Kidney capillary endothelial cell (primary cell): Measurements from ENCODE around the gene TRABD.
"Not testable (repeated sequence)": the region's sequence is repeated elsewhere in the genome, so short reads cannot be mapped to it uniquely, and the experiment has no call there.

Experiments
- DNase-seq: peaks from one replicate; pipeline ENCODE4 v3.0.0-alpha.2; 2018; ENCODE audit warnings: low spot score

The TRABD gene

DNA sequence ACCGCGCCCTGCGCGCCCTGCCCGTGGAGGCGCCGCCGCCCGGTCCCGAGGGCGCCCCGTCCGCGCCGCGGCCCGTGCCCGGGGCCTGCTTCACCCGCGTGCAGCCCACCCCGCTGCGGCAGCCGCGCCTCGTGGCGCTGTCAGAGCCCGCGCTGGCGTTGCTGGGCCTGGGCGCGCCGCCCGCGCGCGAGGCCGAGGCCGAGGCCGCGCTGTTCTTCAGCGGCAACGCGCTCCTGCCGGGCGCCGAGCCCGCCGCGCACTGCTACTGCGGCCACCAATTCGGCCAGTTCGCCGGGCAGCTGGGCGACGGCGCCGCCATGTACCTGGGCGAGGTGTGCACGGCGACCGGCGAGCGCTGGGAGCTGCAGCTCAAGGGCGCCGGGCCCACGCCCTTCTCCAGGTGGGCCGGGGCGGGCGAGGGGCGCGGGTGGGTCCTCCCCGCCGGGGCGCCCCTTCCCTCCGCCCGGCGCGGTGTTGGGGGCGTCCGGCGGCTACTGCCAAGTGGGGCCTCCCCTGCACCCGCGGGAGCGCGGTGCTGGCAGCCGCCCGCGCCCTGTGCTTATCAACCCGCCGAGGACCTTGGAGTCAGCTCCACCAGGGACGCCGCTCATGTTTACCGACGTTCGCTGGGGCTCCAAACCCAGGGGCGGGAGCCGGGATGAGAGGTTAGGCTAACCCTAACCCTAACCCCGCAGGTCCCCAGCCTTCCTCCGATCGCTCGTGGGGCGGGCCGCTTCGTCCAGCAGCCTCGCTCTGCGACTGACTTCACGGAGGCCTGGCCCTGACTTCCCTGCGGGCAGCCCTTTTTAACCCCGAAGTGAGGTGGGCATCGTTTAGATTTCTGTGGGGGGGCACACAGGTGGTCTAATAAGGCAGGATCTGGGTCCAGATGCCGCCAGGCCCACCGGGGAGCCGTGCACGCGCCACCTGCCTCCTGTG lies 15.7 kb downstream of the TRABD start:
- no peak for DNase-seq

GRCh38 chr22:50202130-50202666 lies 16.5 kb downstream of the TRABD start:
- DNase-seq = no peak

DNA sequence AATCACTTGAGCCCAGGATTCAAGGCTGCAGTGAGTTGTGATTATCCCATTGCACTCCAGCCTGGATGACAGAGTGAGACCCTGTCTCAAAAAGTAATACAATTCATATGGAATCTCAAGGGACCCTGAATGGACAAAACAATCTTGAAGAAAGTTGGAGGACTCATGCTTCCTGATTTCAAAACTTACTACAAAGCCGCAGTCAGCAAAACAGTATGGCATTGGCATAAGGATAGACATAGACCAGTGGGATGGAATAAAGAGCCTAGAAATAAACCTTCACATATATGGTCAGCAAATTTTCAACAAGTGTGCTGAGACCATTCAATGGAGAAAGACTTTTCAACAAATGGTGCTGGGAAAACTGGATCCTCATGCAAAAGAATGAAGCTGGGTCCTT lies 17.6 kb downstream of the TRABD start:
- no peak for DNase-seq

GRCh38 chr22:50204571-50204970 lies 18.9 kb downstream of the TRABD start:
- DNase-seq = no peak

DNA sequence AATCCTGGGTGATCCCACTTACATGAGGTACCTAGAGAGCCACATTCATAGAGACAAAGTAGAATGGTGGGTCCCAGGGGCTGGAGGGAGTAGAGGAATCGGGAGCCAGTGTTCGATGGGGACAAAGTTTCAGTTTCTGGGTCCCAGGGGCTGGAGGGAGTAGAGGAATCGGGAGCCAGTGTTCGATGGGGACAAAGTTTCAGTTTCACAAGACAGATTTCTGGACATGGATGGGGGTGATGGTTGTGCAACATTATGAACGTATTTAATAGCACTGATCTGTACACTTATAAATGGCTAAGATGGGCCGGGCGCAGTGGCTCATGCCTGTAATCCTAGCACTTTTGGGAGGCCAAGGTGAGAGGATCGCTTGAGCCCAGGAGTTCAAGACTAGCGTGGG lies 19.3 kb downstream of the TRABD start:
- DNase-seq = not testable (repeated sequence)

GRCh38 chr22:50205781-50206569 lies 20.3 kb downstream of the TRABD start:
- DNase-seq = no peak

DNA sequence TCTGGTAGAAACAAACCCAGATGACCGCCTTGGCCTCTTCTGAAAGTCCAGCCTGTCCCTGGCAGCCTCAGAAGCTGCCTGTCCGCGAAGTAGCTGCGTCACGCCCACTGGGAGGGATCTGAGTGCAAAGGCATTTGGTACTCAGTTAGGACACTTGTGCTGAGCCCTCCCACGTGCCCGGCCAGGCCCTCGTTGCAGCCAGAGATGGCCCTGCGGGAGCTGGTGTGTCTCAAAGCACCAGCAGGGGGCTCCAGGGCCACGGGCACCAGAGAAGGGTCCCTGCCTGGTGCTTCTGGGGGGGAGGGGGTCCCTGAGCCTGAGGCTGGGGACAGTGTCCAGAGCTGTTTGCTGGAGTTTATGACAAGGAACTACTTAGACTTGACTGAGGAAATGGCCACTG lies 20.9 kb downstream of the TRABD start:
- no peak for DNase-seq

- peak; percentile 68 for DNase-seq
Measured at GRCh38 chr22:50207383-50208140, 21.8 kb downstream of the TRABD start.

DNA sequence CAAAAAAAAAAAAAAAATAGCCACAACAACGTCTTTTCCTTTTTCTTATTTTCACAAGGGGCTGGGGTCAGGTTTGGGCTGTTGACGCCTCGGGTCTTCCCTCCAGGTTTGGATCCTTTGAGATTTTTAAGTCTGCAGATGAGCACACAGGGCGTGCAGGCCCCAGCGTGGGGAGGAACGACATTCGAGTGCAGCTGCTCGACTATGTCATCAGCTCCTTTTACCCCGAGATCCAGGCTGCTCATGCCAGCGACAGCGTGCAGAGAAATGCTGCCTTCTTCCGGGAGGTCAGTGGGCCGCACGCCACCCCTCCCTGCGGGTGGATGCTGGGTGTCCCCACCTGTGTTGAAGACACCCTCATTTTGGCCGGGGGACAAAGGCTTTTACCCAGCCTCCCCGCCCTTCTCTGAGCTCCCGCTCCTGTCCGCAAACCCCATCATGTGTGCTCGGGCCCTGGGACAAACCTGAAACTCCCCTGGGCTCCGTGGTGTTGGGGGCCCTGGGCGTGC lies 22.8 kb downstream of the TRABD start:
- DNase-seq = no peak

DNA sequence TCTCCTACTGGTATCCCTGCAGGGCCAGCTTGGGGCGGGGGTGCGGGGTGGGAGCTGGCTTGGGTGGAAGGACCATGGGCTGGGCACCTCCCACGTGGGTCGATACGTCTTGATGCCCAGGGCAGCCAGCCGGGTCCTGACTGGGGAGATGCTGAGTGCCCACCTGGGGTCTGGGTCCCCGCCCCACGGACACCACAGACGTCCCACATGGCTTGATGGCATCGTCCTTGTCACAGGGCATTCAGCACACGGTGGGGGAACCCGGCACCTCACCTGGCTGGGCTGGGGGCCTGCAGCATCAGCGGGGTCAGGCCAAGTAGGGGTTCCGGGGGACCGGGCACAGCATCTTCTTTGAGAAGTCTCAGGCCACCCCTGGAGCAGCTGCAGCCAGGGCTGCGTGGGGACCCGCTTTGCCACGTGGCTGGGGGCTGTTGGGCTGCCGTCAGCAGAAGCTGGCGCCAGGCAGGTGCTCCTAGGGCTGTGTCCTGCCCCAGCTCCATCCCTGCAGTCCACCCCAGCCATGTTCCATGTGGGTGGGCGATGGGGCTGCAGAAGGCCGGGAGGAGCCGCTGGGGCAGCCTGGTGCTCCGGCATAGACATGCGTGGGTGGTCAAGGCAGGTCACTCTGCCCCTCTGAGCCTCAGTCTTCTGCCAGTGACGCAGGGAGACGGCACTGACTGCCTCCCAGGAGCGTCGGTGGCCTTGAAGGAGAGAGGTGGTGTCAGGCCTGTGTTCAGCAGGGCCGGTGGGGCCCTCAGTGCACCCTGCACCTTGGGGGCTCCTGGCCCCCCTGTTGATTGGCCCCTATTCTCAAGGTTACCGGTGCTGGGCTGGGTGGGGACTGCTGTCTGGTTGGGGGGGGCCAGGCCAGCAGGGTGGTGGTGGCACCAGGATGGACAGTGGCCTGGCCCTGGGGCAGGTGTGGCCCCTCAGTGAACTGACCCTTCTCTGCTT lies 23.5 kb downstream of the TRABD start:
- no peak for DNase-seq

GRCh38 chr22:50209893-50210292 lies 24.2 kb downstream of the TRABD start:
- DNase-seq = peak; percentile 68

- DNase-seq = no peak
Measured at GRCh38 chr22:50210378-50211139, 24.8 kb downstream of the TRABD start.

GRCh38 chr22:50211147-50211546 lies 25.4 kb downstream of the TRABD start:
- no peak for DNase-seq

DNA sequence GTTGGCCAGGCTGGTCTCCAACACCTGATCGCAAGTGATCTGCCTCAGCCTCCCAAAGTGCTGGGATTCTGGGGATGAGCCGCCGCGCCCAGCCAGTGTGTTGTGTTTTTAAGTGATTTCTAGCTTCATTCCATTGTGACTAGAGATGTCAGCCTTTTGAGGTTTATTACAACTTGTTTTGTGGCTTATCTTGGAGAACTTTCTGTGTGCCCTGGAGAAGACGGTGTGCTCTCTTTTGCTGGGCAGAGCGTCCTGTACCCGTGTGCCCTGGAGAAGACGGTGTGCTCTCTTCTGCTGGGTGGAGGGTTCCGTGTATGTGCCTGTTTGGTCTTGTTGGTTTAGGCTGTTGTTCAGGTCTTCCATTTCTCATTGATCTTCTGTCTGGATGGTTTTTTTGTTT lies 27.6 kb downstream of the TRABD start:
- DNase-seq = no peak

GRCh38 chr22:50215297-50216054 lies 29.8 kb downstream of the TRABD start:
- no peak for DNase-seq

- no peak for DNase-seq
Measured at GRCh38 chr22:50216055-50216683, 30.5 kb downstream of the TRABD start.

GRCh38 chr22:50216684-50217520 lies 31.2 kb downstream of the TRABD start:
- no peak for DNase-seq
